Measurements from ENCODE around the gene PPRC1.

PPRC1 gene

DNA sequence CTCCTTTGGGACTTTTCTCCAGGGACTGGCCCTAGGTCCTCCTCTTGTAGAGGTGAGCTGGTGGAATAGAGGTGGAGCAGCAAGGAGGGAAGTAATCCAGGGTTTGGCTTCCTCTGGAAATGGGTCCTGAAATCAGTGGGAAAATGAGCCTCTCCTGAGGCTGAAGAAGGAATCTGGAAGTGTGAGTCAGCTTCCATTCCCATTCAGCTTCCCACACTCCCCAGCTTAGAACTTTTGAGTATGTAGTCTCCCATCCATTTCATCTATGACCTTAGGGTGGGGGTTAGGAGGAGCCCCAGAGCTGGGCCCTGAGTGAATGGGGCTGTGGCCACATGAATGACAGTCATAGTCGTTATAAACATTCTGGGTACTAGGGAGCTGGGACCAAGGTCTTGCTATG lies 30.4 kb upstream of the PPRC1 start:
- DNase-seq (ENCODE audit: low read depth in 1 of 2, low spot score in 1 of 2), result no peak
- Histone ChIP-seq H3K27me3 (ENCODE audit: insufficient read depth, poor library complexity, severe bottlenecking) (no peaks in the 10 kb centered on the region), H3K4me3 (replicated peaks; ENCODE audit: insufficient read depth, low read length) (no peak overlapping the region), H3K27ac (replicated peaks) (no peak overlapping the region)
- TF ChIP-seq, protein P1, sequence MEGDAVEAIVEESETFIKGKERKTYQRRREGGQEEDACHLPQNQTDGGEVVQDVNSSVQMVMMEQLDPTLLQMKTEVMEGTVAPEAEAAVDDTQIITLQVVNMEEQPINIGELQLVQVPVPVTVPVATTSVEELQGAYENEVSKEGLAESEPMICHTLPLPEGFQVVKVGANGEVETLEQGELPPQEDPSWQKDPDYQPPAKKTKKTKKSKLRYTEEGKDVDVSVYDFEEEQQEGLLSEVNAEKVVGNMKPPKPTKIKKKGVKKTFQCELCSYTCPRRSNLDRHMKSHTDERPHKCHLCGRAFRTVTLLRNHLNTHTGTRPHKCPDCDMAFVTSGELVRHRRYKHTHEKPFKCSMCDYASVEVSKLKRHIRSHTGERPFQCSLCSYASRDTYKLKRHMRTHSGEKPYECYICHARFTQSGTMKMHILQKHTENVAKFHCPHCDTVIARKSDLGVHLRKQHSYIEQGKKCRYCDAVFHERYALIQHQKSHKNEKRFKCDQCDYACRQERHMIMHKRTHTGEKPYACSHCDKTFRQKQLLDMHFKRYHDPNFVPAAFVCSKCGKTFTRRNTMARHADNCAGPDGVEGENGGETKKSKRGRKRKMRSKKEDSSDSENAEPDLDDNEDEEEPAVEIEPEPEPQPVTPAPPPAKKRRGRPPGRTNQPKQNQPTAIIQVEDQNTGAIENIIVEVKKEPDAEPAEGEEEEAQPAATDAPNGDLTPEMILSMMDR (IDR thresholded peaks at IDR 0.05; ENCODE audit: insufficient read depth, low read length), result no peak
- TF ChIP-seq SPI1 (IDR thresholded peaks at IDR 0.05; ENCODE audit: borderline replicate concordance, low read depth) (no peak), POLR2AphosphoS5 (IDR thresholded peaks at IDR 0.05; ENCODE audit: low read depth) (no peak), GABPA (IDR thresholded peaks at IDR 0.05; ENCODE audit: low read depth) (no peak)
- TF ChIP-seq, protein P2, sequence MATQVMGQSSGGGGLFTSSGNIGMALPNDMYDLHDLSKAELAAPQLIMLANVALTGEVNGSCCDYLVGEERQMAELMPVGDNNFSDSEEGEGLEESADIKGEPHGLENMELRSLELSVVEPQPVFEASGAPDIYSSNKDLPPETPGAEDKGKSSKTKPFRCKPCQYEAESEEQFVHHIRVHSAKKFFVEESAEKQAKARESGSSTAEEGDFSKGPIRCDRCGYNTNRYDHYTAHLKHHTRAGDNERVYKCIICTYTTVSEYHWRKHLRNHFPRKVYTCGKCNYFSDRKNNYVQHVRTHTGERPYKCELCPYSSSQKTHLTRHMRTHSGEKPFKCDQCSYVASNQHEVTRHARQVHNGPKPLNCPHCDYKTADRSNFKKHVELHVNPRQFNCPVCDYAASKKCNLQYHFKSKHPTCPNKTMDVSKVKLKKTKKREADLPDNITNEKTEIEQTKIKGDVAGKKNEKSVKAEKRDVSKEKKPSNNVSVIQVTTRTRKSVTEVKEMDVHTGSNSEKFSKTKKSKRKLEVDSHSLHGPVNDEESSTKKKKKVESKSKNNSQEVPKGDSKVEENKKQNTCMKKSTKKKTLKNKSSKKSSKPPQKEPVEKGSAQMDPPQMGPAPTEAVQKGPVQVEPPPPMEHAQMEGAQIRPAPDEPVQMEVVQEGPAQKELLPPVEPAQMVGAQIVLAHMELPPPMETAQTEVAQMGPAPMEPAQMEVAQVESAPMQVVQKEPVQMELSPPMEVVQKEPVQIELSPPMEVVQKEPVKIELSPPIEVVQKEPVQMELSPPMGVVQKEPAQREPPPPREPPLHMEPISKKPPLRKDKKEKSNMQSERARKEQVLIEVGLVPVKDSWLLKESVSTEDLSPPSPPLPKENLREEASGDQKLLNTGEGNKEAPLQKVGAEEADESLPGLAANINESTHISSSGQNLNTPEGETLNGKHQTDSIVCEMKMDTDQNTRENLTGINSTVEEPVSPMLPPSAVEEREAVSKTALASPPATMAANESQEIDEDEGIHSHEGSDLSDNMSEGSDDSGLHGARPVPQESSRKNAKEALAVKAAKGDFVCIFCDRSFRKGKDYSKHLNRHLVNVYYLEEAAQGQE (IDR thresholded peaks at IDR 0.05; ENCODE audit: insufficient replicate concordance, low read depth), result no peak

DNA sequence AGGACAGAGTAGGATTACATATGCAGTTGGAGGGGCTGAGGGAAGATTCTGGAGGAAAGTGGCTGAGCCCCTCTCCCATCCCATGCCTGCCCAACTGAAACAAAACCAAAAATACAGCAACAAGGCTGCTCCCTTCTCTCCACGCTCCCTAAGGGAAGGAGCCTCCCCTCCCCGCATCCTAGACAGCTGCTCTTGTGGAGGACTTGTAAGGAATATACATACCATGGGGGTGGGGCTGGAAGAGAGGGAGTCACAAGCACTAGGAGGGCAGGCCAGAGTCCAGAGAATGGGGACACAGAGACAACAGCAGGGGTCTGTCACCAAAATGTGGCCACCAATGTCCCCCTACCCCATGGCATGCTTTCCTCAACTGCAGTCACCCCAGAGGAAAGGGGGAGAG lies 25.8 kb upstream of the PPRC1 start:
- TF ChIP-seq, protein P1 (IDR thresholded peaks at IDR 0.05; ENCODE audit: insufficient read depth, low read length), result no peak
- no peak for TF ChIP-seq POLR2AphosphoS5 (IDR thresholded peaks at IDR 0.05; ENCODE audit: low read depth)
- TF ChIP-seq, protein P2 (IDR thresholded peaks at IDR 0.05; ENCODE audit: insufficient replicate concordance, low read depth), result no peak
- no peak for TF ChIP-seq GABPA (IDR thresholded peaks at IDR 0.05; ENCODE audit: low read depth)
- no peak for TF ChIP-seq SPI1 (IDR thresholded peaks at IDR 0.05; ENCODE audit: borderline replicate concordance, low read depth)
- Histone ChIP-seq H3K4me3 (replicated peaks; ENCODE audit: insufficient read depth, low read length) (no peak overlapping the region), H3K27me3 (ENCODE audit: insufficient read depth, poor library complexity, severe bottlenecking) (no peaks in the 10 kb centered on the region), H3K27ac (replicated peaks) (no peak overlapping the region)
- DNase-seq (ENCODE audit: low read depth in 1 of 2, low spot score in 1 of 2), result no peak

DNA sequence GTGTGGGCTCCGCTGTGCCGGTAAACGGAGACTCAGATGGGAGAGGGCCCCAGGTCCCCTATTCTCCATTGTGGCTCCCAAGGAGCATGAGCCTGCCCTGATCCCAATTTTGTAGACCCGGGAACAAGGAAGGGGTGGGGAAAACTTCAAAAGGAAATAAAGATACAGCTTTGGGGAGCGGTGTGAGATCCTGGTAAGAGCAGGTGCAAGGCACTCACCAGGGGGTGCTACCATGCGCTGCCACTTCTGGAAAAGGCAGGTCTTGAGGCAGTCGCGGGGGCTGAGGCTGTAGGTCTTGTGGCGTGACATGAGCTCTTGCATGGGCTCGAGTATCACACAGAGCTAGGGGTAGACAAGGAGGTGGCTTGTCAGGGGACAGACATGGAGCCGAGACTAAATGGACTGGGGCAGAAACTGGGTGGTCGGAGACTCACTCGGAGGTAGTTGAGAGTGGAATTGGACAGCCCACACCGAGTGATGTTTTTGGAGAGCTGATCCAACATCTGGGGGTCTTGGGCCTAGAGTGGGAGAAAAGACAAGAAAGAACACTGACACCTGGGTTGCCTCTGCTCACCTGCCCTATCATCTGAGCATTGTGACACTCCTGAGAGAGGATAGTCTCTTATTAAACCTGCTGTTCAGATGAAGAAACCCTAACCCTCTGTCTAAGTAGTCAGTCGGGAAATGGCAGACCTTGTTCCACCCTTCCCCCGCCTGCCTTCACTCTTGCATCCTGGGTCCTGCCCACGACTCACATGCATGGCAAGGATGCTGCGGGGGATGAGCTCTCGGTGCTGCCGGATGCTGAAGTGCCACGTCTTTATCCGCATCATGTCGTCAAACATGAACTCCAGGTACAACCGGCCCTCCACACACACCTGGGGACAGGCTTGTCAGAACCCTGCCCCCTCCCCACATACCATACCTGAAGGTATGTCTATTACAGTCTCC lies 23.4 kb upstream of the PPRC1 start:
- DNase-seq (ENCODE audit: low read depth in 1 of 2, low spot score in 1 of 2), result no peak
- Histone ChIP-seq H3K27me3 (ENCODE audit: insufficient read depth, poor library complexity, severe bottlenecking) (no peaks in the 10 kb centered on the region), H3K27ac (replicated peaks) (no peak overlapping the region), H3K4me3 (replicated peaks; ENCODE audit: insufficient read depth, low read length) (no peak overlapping the region)
- TF ChIP-seq SPI1 (IDR thresholded peaks at IDR 0.05; ENCODE audit: borderline replicate concordance, low read depth) (no peak), GABPA (IDR thresholded peaks at IDR 0.05; ENCODE audit: low read depth) (no peak), POLR2AphosphoS5 (IDR thresholded peaks at IDR 0.05; ENCODE audit: low read depth) (no peak)
- TF ChIP-seq, protein P1 (IDR thresholded peaks at IDR 0.05; ENCODE audit: insufficient read depth, low read length), result no peak
- TF ChIP-seq, protein P2 (IDR thresholded peaks at IDR 0.05; ENCODE audit: insufficient replicate concordance, low read depth), result no peak
